ENCODE measurements around the gene SLC25A26. TPM values are rescaled to one million over a fixed set of nuclear protein-coding genes. Genes with fewer than 3 reads are reported as not detected.

The SLC25A26 gene
- total RNA-seq, 2 donors from 2014 or later, result 17.1 to 17.8 TPM

- Histone ChIP-seq H3K9ac (ENCODE audit: low read depth in 2 of 2, low read length in 2 of 2) (no peak overlapping the region), H3K9me3 (no peaks in the 10 kb centered on the region), H3K27me3 (no peaks in the 10 kb centered on the region), H3K27ac (no peak overlapping the region), H3K4me1 (no peaks in the 10 kb centered on the region), H3K36me3 (no peaks in the 10 kb centered on the region), H3K4me3 (no peak overlapping the region)
- TF ChIP-seq CTCF (IDR thresholded peaks at IDR 0.05), result no peak
- intact Hi-C loops (cut with DNase I), result no loop called here
- DNase-seq, result no peak
These were observed 39.0 kb upstream of the SLC25A26 start for GRCh38 chr3:66181764-66182163.

- TF ChIP-seq CTCF (IDR thresholded peaks at IDR 0.05), result no peak
These were observed 38.6 kb upstream of the SLC25A26 start for GRCh38 chr3:66182246-66182645.

GRCh38 chr3:66186545-66186944 is 34.3 kb upstream of the SLC25A26 start:
- DNase-seq, result no peak
- no peak overlapping the region for H3K27ac ChIP-seq
- no peaks in the 10 kb centered on the region for H3K9me3 ChIP-seq
- H3K4me3 ChIP-seq, result no peak overlapping the region
- H3K27me3 ChIP-seq, result no peaks in the 10 kb centered on the region
- no peaks in the 10 kb centered on the region for H3K4me1 ChIP-seq
- intact Hi-C loops (cut with DNase I), result no loop called here
- TF ChIP-seq CTCF (IDR thresholded peaks at IDR 0.05), result no peak
- no peaks in the 10 kb centered on the region for H3K36me3 ChIP-seq
- H3K9ac ChIP-seq (ENCODE audit: low read depth in 2 of 2, low read length in 2 of 2), result no peak overlapping the region

More at GRCh38 chr3:66182246-66182645, 38.6 kb upstream of the SLC25A26 start:
- H3K9me3 ChIP-seq, result no peaks in the 10 kb centered on the region
- H3K4me1 ChIP-seq, result no peaks in the 10 kb centered on the region
- DNase-seq, result no peak
- no peaks in the 10 kb centered on the region for H3K36me3 ChIP-seq
- no peak overlapping the region for H3K27ac ChIP-seq
- H3K4me3 ChIP-seq, result no peak overlapping the region
- no peak overlapping the region for H3K9ac ChIP-seq (ENCODE audit: low read depth in 2 of 2, low read length in 2 of 2)
- no peaks in the 10 kb centered on the region for H3K27me3 ChIP-seq
- intact Hi-C loops (cut with DNase I), result no loop called here

- Histone ChIP-seq H3K27ac (no peak overlapping the region), H3K9me3 (no peaks in the 10 kb centered on the region), H3K27me3 (no peaks in the 10 kb centered on the region), H3K9ac (ENCODE audit: low read depth in 2 of 2, low read length in 2 of 2) (no peak overlapping the region), H3K4me3 (peak overlapping the region; percentile 15), H3K36me3 (no peaks in the 10 kb centered on the region), H3K4me1 (no peaks in the 10 kb centered on the region)
- intact Hi-C loops (cut with DNase I), result no loop called here
- TF ChIP-seq CTCF (IDR thresholded peaks at IDR 0.05), result no peak
- peak; percentile 36 for DNase-seq
These were observed 25.4 kb upstream of the SLC25A26 start for GRCh38 chr3:66195347-66195783.

- intact Hi-C loops (cut with DNase I), result no loop called here
- TF ChIP-seq CTCF (IDR thresholded peaks at IDR 0.05), result no peak
- Histone ChIP-seq H3K4me3 (no peak overlapping the region), H3K9me3 (no peaks in the 10 kb centered on the region), H3K4me1 (no peaks in the 10 kb centered on the region), H3K27ac (no peak overlapping the region), H3K27me3 (no peaks in the 10 kb centered on the region), H3K36me3 (no peaks in the 10 kb centered on the region), H3K9ac (ENCODE audit: low read depth in 2 of 2, low read length in 2 of 2) (no peak overlapping the region)
- no peak for DNase-seq
These were observed 24.2 kb upstream of the SLC25A26 start for GRCh38 chr3:66196633-66197032.

All from colonic mucosa (tissue), 4 donors.